Globus pallidus (tissue), 1 donor: ENCODE measurements around the gene EN1.
A peak's percentile ranks its signal among the peaks of the same experiment; 100 is the strongest.

Experiments
- DNase-seq: peaks from one replicate; pipeline ENCODE4 v3.0.0-alpha.2; 2015; ENCODE audit warnings: low spot score

Gene EN1

DNA sequence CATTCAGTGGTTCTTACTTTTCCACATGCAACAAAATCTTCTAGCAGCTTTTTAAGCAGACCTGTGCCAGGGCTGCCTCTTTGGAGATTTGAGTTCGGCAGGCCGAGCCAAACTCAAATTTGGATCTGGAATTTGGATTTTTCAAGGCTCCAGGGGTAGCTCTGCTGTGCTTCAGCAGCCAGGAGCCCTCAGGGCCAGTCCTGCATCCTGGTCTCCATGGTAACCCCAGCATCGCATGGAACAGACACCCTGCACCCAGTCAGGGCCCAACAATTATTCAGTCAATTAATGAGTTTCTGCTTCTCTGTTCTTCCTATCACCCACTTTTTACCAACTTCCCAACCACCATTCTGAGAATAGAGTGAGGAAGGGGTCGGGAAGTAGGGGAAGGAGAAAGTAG, 30.0 kb downstream of the EN1 start:
- no peak for DNase-seq

DNA sequence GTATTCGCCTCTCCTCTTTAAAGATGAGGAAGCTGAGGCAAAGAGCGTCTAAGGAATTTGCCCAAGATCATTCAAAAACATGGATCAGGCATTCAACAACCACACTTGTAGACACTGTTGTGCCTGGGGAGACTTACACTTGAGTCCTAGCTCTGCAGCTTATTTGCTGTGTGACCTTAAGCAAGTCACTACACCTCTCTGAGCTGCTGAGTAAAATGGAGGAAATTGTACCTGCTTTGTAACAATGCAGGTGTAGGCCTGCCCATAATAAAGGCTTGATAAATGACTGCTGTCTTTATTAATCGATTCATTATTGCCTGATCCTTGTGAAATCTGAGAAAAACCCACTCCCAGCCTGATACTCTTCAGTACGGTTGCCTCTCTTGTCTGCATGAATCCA, 30.8 kb downstream of the EN1 start:
- DNase-seq: no peak

DNA sequence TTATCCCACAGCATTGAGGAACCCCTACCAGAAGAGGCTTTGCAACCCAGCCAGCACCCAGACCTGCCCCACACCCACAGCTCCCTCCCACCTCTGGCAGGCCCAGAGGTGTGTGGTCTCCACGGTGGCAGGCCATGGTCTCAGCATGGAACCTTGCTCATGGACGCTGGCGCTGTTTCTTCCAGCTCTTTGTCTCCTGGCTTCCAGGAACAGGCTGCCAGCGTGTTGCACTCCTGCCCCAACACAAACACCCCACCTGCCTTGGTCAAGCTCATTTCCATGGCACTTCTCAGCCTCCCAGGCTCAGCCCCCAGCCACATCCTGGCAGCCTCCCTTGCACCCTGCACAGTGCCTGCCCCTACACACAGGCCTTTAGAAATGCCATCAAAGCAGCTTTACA, 31.7 kb downstream of the EN1 start:
- no peak for DNase-seq

GRCh38 chr2:118815314-118815713, 32.1 kb downstream of the EN1 start:
- DNase-seq: no peak

- DNase-seq: no peak
These were observed 33.1 kb downstream of the EN1 start for GRCh38 chr2:118814368-118814767.

- no peak for DNase-seq
These were observed 33.7 kb downstream of the EN1 start for GRCh38 chr2:118813601-118814339.

DNA sequence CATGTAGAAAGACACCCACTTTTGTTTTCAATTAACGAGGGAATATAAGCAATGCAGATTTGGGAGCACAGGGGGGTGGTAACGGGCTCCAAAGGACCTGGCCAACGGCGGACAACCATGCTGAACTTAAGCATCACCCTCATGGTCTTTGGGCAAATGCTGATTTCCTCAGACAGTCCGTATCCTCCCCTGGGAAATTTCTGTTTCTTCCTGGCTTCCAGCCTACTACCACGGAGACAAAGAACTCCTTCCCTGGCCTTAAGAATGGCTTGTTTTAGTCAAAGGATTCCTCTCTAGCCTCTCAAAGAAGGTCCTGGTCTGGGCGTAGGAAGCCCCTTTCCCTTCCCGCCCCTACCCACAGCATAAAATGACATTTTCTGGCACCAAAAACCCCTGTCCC, 34.3 kb downstream of the EN1 start:
- no peak for DNase-seq

DNA sequence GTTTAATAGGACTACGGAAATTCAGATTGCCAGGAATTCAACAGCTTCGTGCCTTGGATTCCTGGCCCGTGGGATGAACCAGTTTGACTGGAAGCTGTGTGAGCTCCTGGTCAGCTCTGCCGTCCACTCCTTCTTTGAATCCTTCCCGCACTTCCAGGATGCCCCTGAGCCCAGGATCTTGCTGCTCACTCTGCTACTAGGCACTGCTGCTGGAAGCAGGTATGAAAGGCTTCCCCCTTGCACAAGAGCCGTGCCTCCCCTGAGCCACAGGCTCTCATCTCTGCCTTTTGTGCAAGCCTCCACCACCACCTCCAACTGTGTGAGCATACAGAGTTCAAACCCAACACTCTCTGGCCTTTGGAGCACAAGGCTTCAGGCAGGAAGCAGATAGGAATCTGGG, 34.9 kb downstream of the EN1 start:
- DNase-seq: no peak

DNA sequence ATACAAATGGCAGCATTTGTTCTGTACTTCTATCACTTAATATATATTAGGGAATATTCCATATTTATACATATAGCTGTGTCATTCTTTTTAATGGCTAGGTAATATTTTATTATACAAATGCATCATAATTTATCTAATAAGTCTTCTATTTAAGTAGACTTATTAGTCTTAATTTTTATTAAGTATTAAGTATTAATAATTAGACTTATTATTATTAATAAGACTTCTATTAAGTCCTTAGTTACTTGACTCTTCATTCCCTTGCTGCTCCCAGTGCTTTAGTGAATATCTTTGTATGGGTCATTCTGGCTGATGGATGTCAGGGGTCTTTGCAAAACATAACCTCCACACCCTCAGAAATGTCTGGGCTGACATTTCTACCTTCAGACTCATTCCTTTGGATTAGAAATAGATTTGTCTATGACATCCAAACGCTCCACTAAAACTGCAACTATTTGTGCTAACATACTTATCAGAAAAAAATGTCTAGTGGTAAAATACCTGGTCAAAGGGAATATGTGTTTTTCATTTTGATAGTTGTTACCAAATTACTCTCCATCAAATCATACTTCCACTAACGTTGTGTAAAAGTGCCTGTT, 35.8 kb downstream of the EN1 start:
- no peak for DNase-seq

DNA sequence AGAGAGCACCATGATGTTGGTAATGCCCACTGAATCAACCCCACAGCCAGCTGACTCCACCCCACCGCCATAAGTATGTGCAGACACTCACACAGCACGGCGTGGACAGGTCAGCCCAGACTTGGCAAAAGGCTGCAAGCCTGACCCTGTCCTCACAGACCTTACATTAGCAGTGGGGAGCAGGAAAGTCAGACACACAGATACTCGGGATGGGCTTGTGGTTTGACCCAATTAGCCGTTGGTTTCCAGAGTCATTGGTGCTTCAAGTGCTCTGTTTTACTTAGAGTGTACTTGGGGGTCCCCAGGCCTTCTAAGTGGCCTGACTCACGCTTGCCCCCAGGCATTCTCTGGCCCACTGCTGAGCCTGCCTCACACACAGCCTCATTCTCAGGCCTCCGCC, 36.7 kb downstream of the EN1 start:
- DNase-seq: no peak

DNA sequence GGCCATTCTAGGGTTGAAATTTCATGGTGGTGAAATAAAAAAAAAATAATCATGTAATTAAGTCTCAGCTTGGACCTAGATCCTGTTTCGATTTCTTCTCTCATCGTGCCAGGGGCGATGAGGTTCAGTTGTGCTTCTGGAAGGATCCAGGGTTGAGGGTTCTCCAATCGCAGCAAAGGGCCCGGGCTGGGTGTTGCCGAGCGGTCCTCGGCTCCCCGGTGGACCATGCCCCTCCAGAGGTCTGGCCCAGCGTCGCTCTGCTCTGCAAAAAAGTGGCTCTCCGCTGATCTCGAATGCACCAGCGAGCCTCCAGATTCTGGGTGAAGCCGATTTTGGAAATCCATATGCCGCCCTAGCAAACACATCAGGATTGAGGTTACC, 39.0 kb downstream of the EN1 start:
- peak; percentile 1 for DNase-seq

GRCh38 chr2:118807668-118808428, 39.6 kb downstream of the EN1 start:
- no peak for DNase-seq

GRCh38 chr2:118806797-118807667, 40.4 kb downstream of the EN1 start:
- DNase-seq: no peak

GRCh38 chr2:118805064-118805690, 42.3 kb downstream of the EN1 start:
- no peak for DNase-seq

DNA sequence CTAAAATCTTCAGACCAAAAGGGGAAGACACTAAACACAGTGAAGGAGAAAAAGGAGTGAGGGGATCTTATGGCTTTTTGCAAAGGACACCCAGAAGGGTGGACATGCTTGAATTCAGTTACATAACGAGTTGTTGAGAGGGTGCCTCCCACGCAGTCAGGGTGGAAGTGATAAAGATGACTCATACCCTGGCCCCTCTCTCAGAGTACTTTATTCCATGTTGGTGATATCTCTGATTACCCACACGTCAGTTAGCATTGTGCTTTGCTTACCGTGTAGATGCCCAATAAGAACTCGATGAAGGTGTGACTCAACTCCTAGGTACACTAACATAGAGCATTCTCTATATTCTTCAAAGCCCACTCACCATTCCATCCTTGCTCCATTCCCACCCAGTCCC, 44.4 kb downstream of the EN1 start:
- DNase-seq: no peak

- no peak for DNase-seq
These were observed 46.3 kb downstream of the EN1 start for GRCh38 chr2:118801151-118801550.

DNA sequence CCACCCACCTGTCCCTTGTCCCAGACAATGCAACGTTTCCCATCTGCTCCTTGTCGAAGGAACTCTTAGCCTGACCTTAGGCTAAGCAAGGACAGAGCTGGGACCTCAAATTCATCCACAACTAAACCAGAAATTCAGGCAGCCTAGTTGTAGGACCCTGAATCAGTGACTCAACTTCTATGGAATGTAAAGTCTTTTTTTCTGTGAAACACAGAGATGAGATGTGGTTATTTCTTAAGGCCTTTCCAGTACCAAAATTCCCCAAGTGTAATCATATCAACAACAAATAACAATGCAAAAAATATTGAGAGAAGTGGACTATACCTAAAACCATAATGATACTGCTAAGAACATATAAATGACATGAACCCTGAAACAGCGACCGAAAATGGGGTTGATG, 46.7 kb downstream of the EN1 start:
- DNase-seq: no peak

- no peak for DNase-seq
These were observed 52.9 kb downstream of the EN1 start for GRCh38 chr2:118794546-118794945.
